GM10847 (cell line): ENCODE measurements around the gene CREB5.

ENCODE experiments used
- POLR2A ChIP-seq: IDR thresholded peaks from 2 replicates; pipeline ENCODE4 v1.6.1; 2011; ENCODE audit not compliant: insufficient read length; ENCODE audit errors: extremely low read depth

CREB5 gene

GRCh38 chr7:28685242-28685643 is 272.9 kb downstream of the CREB5 start:
- TF ChIP-seq POLR2A, result no peak

- no peak for TF ChIP-seq POLR2A
Measured at GRCh38 chr7:28685644-28686417, 273.5 kb downstream of the CREB5 start.

GRCh38 chr7:28686418-28686800 is 274.1 kb downstream of the CREB5 start:
- TF ChIP-seq POLR2A, result no peak

DNA sequence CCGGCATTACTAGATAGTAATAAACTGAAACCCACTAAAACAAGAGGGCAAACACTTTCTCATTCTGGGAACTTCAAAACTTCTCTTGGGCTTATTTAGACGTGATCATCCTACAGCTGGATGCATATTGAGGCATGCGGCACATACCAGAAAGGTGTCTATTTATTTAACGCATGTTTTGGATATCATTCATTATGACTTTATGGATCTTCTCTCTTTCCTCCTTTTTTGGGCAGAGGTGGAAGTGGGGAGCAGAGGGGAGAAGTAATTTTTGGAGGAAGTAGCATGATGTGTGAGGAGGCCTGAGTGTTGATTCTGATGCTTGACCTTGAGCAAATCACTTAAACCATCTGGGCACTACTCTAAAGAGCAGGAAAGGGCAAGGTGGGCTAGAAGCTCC is 275.2 kb downstream of the CREB5 start:
- TF ChIP-seq POLR2A, result no peak

- TF ChIP-seq POLR2A, result no peak
Measured at GRCh38 chr7:28688174-28688573, 275.9 kb downstream of the CREB5 start.

GRCh38 chr7:28688651-28689050 is 276.3 kb downstream of the CREB5 start:
- TF ChIP-seq POLR2A, result no peak

GRCh38 chr7:28695300-28696295 is 283.3 kb downstream of the CREB5 start:
- TF ChIP-seq POLR2A, result no peak

- no peak for TF ChIP-seq POLR2A
Measured at GRCh38 chr7:28697913-28698563, 285.7 kb downstream of the CREB5 start.

DNA sequence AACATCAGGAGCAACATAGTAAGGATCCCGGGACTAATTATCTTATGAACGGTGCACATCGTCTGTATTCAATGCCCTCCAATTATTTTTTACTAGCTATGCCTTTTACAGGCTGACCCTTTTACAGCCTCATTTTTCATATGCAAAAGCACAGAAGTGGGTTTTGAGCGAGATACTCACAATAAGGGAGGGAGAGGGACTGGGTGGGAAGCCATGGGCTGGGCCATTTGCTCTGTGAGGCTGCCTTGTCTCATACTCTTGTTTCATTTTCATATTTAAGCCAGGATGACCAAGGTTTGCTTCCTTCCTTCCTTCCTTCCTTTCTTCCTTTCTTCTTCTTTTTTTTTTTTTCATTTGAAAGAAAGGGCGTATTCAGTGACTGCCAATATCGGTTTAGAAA is 286.5 kb downstream of the CREB5 start:
- no peak for TF ChIP-seq POLR2A

DNA sequence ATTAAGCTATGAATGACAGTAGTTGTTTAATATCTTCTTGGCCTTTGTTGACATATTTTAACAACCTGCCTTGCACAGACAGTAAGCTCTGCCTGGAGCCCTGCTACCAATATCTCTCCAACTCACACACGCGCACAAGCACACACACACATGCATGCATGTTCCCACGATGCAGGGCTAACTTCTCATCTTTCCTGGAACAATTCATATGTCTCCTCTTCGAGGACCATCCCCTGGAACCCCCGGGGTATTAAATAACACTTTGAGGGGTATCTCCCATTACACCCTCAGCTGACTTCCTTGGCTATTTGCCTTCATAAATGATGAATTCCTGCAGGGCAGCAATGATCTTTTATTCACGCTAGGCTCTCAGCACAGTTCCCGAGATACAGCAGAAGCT is 287.8 kb downstream of the CREB5 start:
- TF ChIP-seq POLR2A, result no peak

- TF ChIP-seq POLR2A, result no peak
Measured at GRCh38 chr7:28700790-28701203, 288.5 kb downstream of the CREB5 start.

- no peak for TF ChIP-seq POLR2A
Measured at GRCh38 chr7:28701731-28702130, 289.4 kb downstream of the CREB5 start.

- no peak for TF ChIP-seq POLR2A
Measured at GRCh38 chr7:28702171-28702570, 289.9 kb downstream of the CREB5 start.

DNA sequence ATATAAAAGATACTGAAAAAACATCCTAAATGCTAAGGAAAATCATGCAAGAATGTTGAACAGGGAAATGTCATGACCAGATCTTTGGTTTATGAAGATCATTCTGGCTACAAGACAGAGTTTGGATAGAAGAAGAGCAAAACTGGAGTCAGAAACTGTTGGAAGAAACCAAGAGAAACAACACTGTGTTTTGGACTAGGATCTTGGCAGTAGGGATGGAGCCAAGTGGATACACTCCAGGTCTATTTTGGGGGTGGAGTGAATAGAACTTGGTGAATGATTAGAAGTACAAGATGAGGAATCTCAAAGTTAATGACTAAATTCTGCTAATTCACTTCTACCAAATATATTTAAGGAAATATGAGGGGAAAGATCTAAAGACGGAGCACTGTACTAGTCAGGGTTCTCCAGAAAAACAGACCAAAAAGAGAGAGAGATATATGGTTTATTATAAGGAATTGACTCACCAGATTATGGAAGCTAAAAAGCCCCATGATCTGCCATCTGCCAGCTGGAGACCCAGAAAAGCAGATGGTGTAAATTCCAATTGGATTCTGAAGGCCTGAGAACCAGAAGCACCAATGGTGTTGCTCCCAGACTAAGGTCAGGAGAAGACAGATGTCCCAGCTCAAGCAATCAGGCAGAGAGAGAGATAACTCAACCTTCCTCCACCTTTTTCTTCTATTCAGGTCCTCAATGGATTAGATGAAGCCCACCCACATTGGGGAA is 290.9 kb downstream of the CREB5 start:
- no peak for TF ChIP-seq POLR2A

DNA sequence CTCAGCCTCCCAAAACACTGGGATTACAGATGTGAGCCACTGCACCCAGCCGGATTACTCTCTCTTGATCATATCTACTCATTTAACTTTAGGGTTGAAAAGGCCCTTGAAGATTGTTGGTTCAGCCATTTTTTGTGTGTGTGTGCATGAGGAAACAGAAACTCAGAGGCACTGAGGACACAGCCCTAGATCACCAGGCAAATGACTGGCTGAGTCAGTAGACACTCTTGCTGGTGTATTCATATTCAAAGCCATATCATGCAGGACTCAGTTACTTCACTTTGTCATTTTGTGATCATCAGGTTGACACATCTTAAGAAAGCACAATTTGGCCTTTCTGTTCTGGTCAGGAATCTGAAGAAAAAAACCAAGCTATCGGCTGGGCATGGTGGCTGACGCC is 292.4 kb downstream of the CREB5 start:
- no peak for TF ChIP-seq POLR2A
